Measurements from ENCODE around the gene IRX4. TPM values are rescaled to one million over a fixed set of nuclear protein-coding genes. Genes with fewer than 3 reads are reported as not detected.

The IRX4 gene
- total RNA-seq, 1 donor from 2014 or later, result not detected

- no peak for DNase-seq (ENCODE audit: low read depth)
- no peak overlapping the region for H3K4me3 ChIP-seq (ENCODE audit: low read depth, low read length)
- TF ChIP-seq CTCF (conservative IDR thresholded peaks at IDR 0.05; ENCODE audit: low read depth, low read length), result no peak
These were observed 26.7 kb upstream of the IRX4 start for GRCh38 chr5:1909346-1909985.

GRCh38 chr5:1908931-1909330 is 26.2 kb upstream of the IRX4 start:
- DNase-seq (ENCODE audit: low read depth), result no peak
- H3K4me3 ChIP-seq (ENCODE audit: low read depth, low read length), result no peak overlapping the region
- TF ChIP-seq CTCF (conservative IDR thresholded peaks at IDR 0.05; ENCODE audit: low read depth, low read length), result no peak

- DNase-seq (ENCODE audit: low read depth), result no peak
- no peak for TF ChIP-seq CTCF (conservative IDR thresholded peaks at IDR 0.05; ENCODE audit: low read depth, low read length)
- H3K4me3 ChIP-seq (ENCODE audit: low read depth, low read length), result no peak overlapping the region
These were observed 24.9 kb upstream of the IRX4 start for GRCh38 chr5:1907616-1908015.

- TF ChIP-seq CTCF (conservative IDR thresholded peaks at IDR 0.05; ENCODE audit: low read depth, low read length), result no peak
- DNase-seq (ENCODE audit: low read depth), result no peak
These were observed 22.4 kb upstream of the IRX4 start for GRCh38 chr5:1905108-1905507.

GRCh38 chr5:1901983-1902382 is 19.3 kb upstream of the IRX4 start:
- no peak for DNase-seq (ENCODE audit: low read depth)
- no peak overlapping the region for H3K4me3 ChIP-seq (ENCODE audit: low read depth, low read length)
- no peak for TF ChIP-seq CTCF (conservative IDR thresholded peaks at IDR 0.05; ENCODE audit: low read depth, low read length)

More at GRCh38 chr5:1905108-1905507, 22.4 kb upstream of the IRX4 start:
- H3K4me3 ChIP-seq (ENCODE audit: low read depth, low read length), result no peak overlapping the region

- TF ChIP-seq CTCF (conservative IDR thresholded peaks at IDR 0.05; ENCODE audit: low read depth, low read length), result no peak
- H3K4me3 ChIP-seq (ENCODE audit: low read depth, low read length), result no peak overlapping the region
- no peak for DNase-seq (ENCODE audit: low read depth)
These were observed 18.3 kb upstream of the IRX4 start for GRCh38 chr5:1901061-1901460.

- TF ChIP-seq CTCF (conservative IDR thresholded peaks at IDR 0.05; ENCODE audit: low read depth, low read length), result no peak
- H3K4me3 ChIP-seq (ENCODE audit: low read depth, low read length), result no peak overlapping the region
- no peak for DNase-seq (ENCODE audit: low read depth)
These were observed 16.5 kb upstream of the IRX4 start for GRCh38 chr5:1899201-1899600.

All from epithelial cell of proximal tubule (primary cell).